ENCODE results near the gene LRRC43.

The LRRC43 gene

DNA sequence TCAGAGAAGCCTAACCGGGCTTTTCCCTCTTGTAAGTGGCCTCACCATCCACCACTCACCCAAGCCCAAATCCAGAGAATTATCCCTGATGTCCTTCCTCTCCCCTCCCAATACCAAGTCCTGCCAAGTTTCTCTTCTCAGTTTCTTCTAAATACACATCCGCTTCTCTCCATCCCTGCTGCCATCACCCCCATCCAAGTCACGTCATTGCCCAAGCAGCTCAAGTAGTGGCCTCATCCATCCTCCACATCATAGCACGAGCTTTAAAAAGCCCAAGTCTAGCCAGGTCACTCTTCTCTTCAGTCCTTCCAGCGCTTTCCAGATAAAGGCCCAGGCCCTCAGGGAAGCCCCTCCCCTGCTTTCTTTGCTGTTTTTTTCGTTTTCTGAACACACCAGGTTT, 34.3 kb upstream of the LRRC43 start:
- Histone ChIP-seq H2BK12ac (ENCODE audit: low read length) (no peak overlapping the region), H2BK15ac (ENCODE audit: low read length) (no peak overlapping the region), H2AFZ (ENCODE audit: low read length) (no peak overlapping the region), H3K18ac (ENCODE audit: low read length) (no peak overlapping the region), H3K4me3 (ENCODE audit: low read length in 2 of 2) (no peak overlapping the region), H2AK5ac (ENCODE audit: low read depth, low read length) (no peak overlapping the region), H3K79me1 (ENCODE audit: low read depth, low read length) (no peaks in the 10 kb centered on the region), H3K27ac (replicated peaks; ENCODE audit: low read length) (no peak overlapping the region), H2BK120ac (ENCODE audit: low read depth, low read length) (no peak overlapping the region), H3K23ac (ENCODE audit: low read depth, low read length, poor library complexity) (no peak overlapping the region), H3K4me2 (ENCODE audit: insufficient read depth, low read length, poor library complexity, severe bottlenecking) (no peak overlapping the region), H3K4ac (ENCODE audit: low read length) (no peak overlapping the region), H3K9me3 (replicated peaks in 1 of 2; ENCODE audit: control insufficient read depth in 2 of 2, insufficient read depth in 1 of 2, low read depth in 1 of 2, low read length in 2 of 2) (peaks cover under 1 to 4% of the 10 kb centered on the region in 2 donors), H4K91ac (ENCODE audit: low read depth, low read length, poor library complexity) (no peak overlapping the region), H3K9ac (ENCODE audit: low read depth, low read length, poor library complexity) (no peak overlapping the region), H3K27me3 (ENCODE audit: control insufficient read depth in 3 of 3, insufficient read depth in 3 of 3, low read depth in 1 of 3, low read length in 3 of 3) (no peaks in the 10 kb centered on the region), H3K14ac (ENCODE audit: low read length) (no peak overlapping the region), H3K4me1 (ENCODE audit: control insufficient read depth in 2 of 2, insufficient read depth in 1 of 2, low read depth in 1 of 2, low read length in 2 of 2) (peaks cover 2 to 4% of the 10 kb centered on the region in 2 donors), H2BK5ac (ENCODE audit: low read length) (no peak overlapping the region), H3K36me3 (replicated peaks in 1 of 2; ENCODE audit: control insufficient read depth in 2 of 2, insufficient read depth in 2 of 2, low read length in 2 of 2) (peaks cover 0 to 8% of the 10 kb centered on the region in 2 donors), H4K8ac (ENCODE audit: low read depth, low read length) (no peak overlapping the region)
- WGBS, 2 donors (ENCODE audit: extremely low coverage in 2 of 2, insufficient read length in 2 of 2, insufficient replicate concordance in 1 of 2) = no CpG with 5 or more reads among the region's 6 CpGs
- no peak for DNase-seq (ENCODE audit: low spot score)

DNA sequence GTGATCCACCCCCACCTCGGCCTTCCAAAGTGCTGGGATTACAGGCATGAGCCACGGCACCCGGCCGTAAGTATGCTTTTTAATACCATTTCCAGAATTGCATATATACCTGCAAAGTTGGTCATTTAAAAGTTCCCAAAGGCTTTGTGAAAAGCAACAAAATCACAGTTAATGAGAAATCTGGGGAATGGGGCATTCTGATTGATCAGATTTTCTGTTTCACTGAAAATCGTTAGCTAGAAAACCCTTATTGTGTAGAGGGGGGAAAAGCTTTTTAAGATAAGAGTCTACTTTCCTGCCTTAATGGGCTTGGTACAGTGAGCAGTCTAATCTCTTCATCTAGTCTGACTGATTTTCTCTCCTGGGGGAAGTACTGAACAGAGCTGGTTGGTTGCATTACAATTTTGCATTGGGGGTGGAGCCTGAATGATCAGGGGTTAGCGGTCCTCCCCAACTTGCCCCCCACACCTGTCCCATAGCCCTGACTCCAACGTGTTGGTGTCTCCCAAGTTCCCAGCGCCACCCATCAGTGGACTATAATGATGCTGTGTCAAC, 32.7 kb upstream of the LRRC43 start:
- Histone ChIP-seq H3K4me3 (ENCODE audit: low read length in 2 of 2) (no peak overlapping the region), H2BK120ac (ENCODE audit: low read depth, low read length) (no peak overlapping the region), H2AK5ac (ENCODE audit: low read depth, low read length) (no peak overlapping the region), H3K4me1 (ENCODE audit: control insufficient read depth in 2 of 2, insufficient read depth in 1 of 2, low read depth in 1 of 2, low read length in 2 of 2) (peaks cover 2 to 4% of the 10 kb centered on the region in 2 donors), H2BK5ac (ENCODE audit: low read length) (no peak overlapping the region), H3K23ac (ENCODE audit: low read depth, low read length, poor library complexity) (no peak overlapping the region), H3K4me2 (ENCODE audit: insufficient read depth, low read length, poor library complexity, severe bottlenecking) (no peak overlapping the region), H3K36me3 (replicated peaks in 1 of 2; ENCODE audit: control insufficient read depth in 2 of 2, insufficient read depth in 2 of 2, low read length in 2 of 2) (no peaks in the 10 kb centered on the region), H2BK12ac (ENCODE audit: low read length) (no peak overlapping the region), H4K91ac (ENCODE audit: low read depth, low read length, poor library complexity) (no peak overlapping the region), H3K14ac (ENCODE audit: low read length) (no peak overlapping the region), H3K4ac (ENCODE audit: low read length) (no peak overlapping the region), H2BK15ac (ENCODE audit: low read length) (no peak overlapping the region), H3K18ac (ENCODE audit: low read length) (no peak overlapping the region), H4K8ac (ENCODE audit: low read depth, low read length) (no peak overlapping the region), H3K27me3 (ENCODE audit: control insufficient read depth in 3 of 3, insufficient read depth in 3 of 3, low read depth in 1 of 3, low read length in 3 of 3) (no peaks in the 10 kb centered on the region), H3K79me1 (ENCODE audit: low read depth, low read length) (no peaks in the 10 kb centered on the region), H3K27ac (replicated peaks; ENCODE audit: low read length) (no peak overlapping the region), H3K9me3 (replicated peaks in 1 of 2; ENCODE audit: control insufficient read depth in 2 of 2, insufficient read depth in 1 of 2, low read depth in 1 of 2, low read length in 2 of 2) (no peaks in the 10 kb centered on the region), H2AFZ (ENCODE audit: low read length) (no peak overlapping the region), H3K9ac (ENCODE audit: low read depth, low read length, poor library complexity) (no peak overlapping the region)
- DNase-seq (ENCODE audit: low spot score) = no peak
- WGBS, 2 donors (ENCODE audit: extremely low coverage in 2 of 2, insufficient read length in 2 of 2, insufficient replicate concordance in 1 of 2) = no CpG with 5 or more reads among the region's 8 CpGs

DNA sequence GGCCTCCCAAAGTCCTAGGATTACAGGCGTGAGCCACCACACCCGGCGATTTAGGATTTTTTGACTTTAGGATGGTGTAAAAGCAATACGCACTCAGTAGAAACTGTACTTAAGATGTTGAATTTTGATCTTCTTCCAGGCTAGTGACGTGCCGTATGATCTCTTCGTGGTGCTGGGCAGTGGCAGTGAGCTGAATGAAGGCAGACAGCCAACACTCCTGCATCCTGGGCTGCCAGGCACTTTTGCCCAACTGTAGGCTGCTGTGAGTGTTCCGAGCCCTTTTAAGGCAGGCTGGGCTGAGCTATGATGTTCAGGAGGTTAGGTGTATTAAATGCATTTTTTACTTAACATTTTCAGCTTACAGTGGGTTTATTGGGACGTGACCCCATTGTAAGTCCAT, 30.2 kb upstream of the LRRC43 start:
- Histone ChIP-seq H3K27ac (replicated peaks; ENCODE audit: low read length) (no peak overlapping the region), H2BK120ac (ENCODE audit: low read depth, low read length) (no peak overlapping the region), H3K4ac (ENCODE audit: low read length) (no peak overlapping the region), H3K9ac (ENCODE audit: low read depth, low read length, poor library complexity) (no peak overlapping the region), H4K8ac (ENCODE audit: low read depth, low read length) (no peak overlapping the region), H3K36me3 (replicated peaks in 1 of 2; ENCODE audit: control insufficient read depth in 2 of 2, insufficient read depth in 2 of 2, low read length in 2 of 2) (no peaks in the 10 kb centered on the region), H2BK12ac (ENCODE audit: low read length) (no peak overlapping the region), H3K79me1 (ENCODE audit: low read depth, low read length) (no peaks in the 10 kb centered on the region), H3K4me3 (ENCODE audit: low read length in 2 of 2) (no peak overlapping the region), H3K23ac (ENCODE audit: low read depth, low read length, poor library complexity) (no peak overlapping the region), H3K27me3 (ENCODE audit: control insufficient read depth in 3 of 3, insufficient read depth in 3 of 3, low read depth in 1 of 3, low read length in 3 of 3) (no peaks in the 10 kb centered on the region), H3K9me3 (replicated peaks in 1 of 2; ENCODE audit: control insufficient read depth in 2 of 2, insufficient read depth in 1 of 2, low read depth in 1 of 2, low read length in 2 of 2) (no peaks in the 10 kb centered on the region), H2BK15ac (ENCODE audit: low read length) (no peak overlapping the region), H2BK5ac (ENCODE audit: low read length) (no peak overlapping the region), H3K18ac (ENCODE audit: low read length) (no peak overlapping the region), H4K91ac (ENCODE audit: low read depth, low read length, poor library complexity) (no peak overlapping the region), H3K14ac (ENCODE audit: low read length) (no peak overlapping the region), H2AK5ac (ENCODE audit: low read depth, low read length) (no peak overlapping the region), H2AFZ (ENCODE audit: low read length) (no peak overlapping the region), H3K4me2 (ENCODE audit: insufficient read depth, low read length, poor library complexity, severe bottlenecking) (no peak overlapping the region), H3K4me1 (ENCODE audit: control insufficient read depth in 2 of 2, insufficient read depth in 1 of 2, low read depth in 1 of 2, low read length in 2 of 2) (peaks cover 2 to 4% of the 10 kb centered on the region in 2 donors)
- DNase-seq (ENCODE audit: low spot score) = no peak
- no CpG with 5 or more reads among the region's 9 CpGs for WGBS, 2 donors (ENCODE audit: extremely low coverage in 2 of 2, insufficient read length in 2 of 2, insufficient replicate concordance in 1 of 2)

DNA sequence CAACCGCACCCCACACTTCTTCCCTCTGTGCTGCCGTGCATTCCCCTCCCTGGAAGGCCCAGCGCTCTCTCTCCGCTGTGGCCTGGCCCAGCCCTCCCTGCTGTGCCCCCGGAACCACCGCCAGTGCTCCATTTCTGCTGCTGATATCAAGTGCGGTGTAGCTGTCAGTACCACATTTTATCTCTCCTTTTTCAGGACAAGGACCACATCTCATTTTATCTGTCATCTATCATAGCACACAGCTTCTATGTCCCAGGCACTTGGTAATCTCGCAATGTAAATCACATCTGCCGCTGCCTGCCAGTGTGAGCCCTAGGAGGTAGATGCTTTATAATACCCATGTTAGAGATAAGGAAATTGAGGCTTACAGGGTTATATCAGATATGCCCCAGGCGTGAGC, 27.2 kb upstream of the LRRC43 start:
- no peaks in the 10 kb centered on the region for H3K9me3 ChIP-seq (replicated peaks in 1 of 2; ENCODE audit: control insufficient read depth in 2 of 2, insufficient read depth in 1 of 2, low read depth in 1 of 2, low read length in 2 of 2)
- H4K8ac ChIP-seq (ENCODE audit: low read depth, low read length) = no peak overlapping the region
- no peak overlapping the region for H4K91ac ChIP-seq (ENCODE audit: low read depth, low read length, poor library complexity)
- H2BK12ac ChIP-seq (ENCODE audit: low read length) = no peak overlapping the region
- WGBS, 2 donors (ENCODE audit: extremely low coverage in 2 of 2, insufficient read length in 2 of 2, insufficient replicate concordance in 1 of 2) = no CpG with 5 or more reads among the region's 10 CpGs
- no peak overlapping the region for H3K27ac ChIP-seq (replicated peaks; ENCODE audit: low read length)
- no peak overlapping the region for H3K4me3 ChIP-seq (ENCODE audit: low read length in 2 of 2)
- no peak overlapping the region for H2BK120ac ChIP-seq (ENCODE audit: low read depth, low read length)
- H3K4me1 ChIP-seq (ENCODE audit: control insufficient read depth in 2 of 2, insufficient read depth in 1 of 2, low read depth in 1 of 2, low read length in 2 of 2) = peaks cover 2 to 4% of the 10 kb centered on the region in 2 donors
- H3K23ac ChIP-seq (ENCODE audit: low read depth, low read length, poor library complexity) = no peak overlapping the region
- no peaks in the 10 kb centered on the region for H3K79me1 ChIP-seq (ENCODE audit: low read depth, low read length)
- H2AFZ ChIP-seq (ENCODE audit: low read length) = no peak overlapping the region
- H2BK15ac ChIP-seq (ENCODE audit: low read length) = no peak overlapping the region
- H2BK5ac ChIP-seq (ENCODE audit: low read length) = peak overlapping the region; percentile 59
- no peak overlapping the region for H3K14ac ChIP-seq (ENCODE audit: low read length)
- H2AK5ac ChIP-seq (ENCODE audit: low read depth, low read length) = no peak overlapping the region
- H3K36me3 ChIP-seq (replicated peaks in 1 of 2; ENCODE audit: control insufficient read depth in 2 of 2, insufficient read depth in 2 of 2, low read length in 2 of 2) = no peaks in the 10 kb centered on the region
- DNase-seq (ENCODE audit: low spot score) = no peak
- peaks cover 0 to 4% (median 0%) of the 10 kb centered on the region in 3 experiments for H3K27me3 ChIP-seq (ENCODE audit: control insufficient read depth in 3 of 3, insufficient read depth in 3 of 3, low read depth in 1 of 3, low read length in 3 of 3)
- no peak overlapping the region for H3K18ac ChIP-seq (ENCODE audit: low read length)
- no peak overlapping the region for H3K4me2 ChIP-seq (ENCODE audit: insufficient read depth, low read length, poor library complexity, severe bottlenecking)
- no peak overlapping the region for H3K4ac ChIP-seq (ENCODE audit: low read length)
- no peak overlapping the region for H3K9ac ChIP-seq (ENCODE audit: low read depth, low read length, poor library complexity)
